T47D (cell line): ENCODE results near the gene CDY2B.
"Not testable (repeated sequence)": the region's sequence is repeated elsewhere in the genome, so short reads cannot be mapped to it uniquely, and the experiment has no call there.

ENCODE experiments used
- DNase-seq, 2 experiments: peaks; one replicate each; pipeline versions ENCODE4 v3.0.0 to v3.0.0-alpha.2; 2011 to 2012; ENCODE audit warnings: low read depth in 1 of 2, low spot score in 1 of 2
- in situ Hi-C: cut with HindIII; loops from 2 replicates; pipeline ENCODE4 v1.10.0; 2016; ENCODE audit warnings: low sequenced_read_pairs, low pct_unique_long_range_greater_than_20kb

Gene CDY2B

GRCh38 chrY:17880120-17880519 is at the start of gene CDY2B:
Gene CDY2B, minus strand, starts transcription at chrY:17880220. Its CDS starts 328 bp downstream, at chrY:17879892.
- DNase-seq, in situ Hi-C loops: not testable (repeated sequence)

GRCh38 chrY:17908009-17908408 is 28.0 kb upstream of the CDY2B start:
- DNase-seq, in situ Hi-C loops: not testable (repeated sequence)

GRCh38 chrY:17907351-17907750 is 27.3 kb upstream of the CDY2B start:
- in situ Hi-C loops, DNase-seq: not testable (repeated sequence)

GRCh38 chrY:17881697-17882096 is 1.7 kb upstream of the CDY2B start:
- DNase-seq, in situ Hi-C loops: not testable (repeated sequence)

GRCh38 chrY:17876767-17877166 is 3.3 kb downstream of the CDY2B start:
- in situ Hi-C loops, DNase-seq: not testable (repeated sequence)

GRCh38 chrY:17875401-17875800 is 4.6 kb downstream of the CDY2B start:
- in situ Hi-C loops, DNase-seq: not testable (repeated sequence)

- DNase-seq, in situ Hi-C loops: not testable (repeated sequence)
Observed at GRCh38 chrY:17871194-17871903, 8.7 kb downstream of the CDY2B start.

GRCh38 chrY:17870737-17871136 is 9.3 kb downstream of the CDY2B start:
- DNase-seq, in situ Hi-C loops: not testable (repeated sequence)

- DNase-seq, in situ Hi-C loops: not testable (repeated sequence)
Observed at GRCh38 chrY:17867850-17868249, 12.2 kb downstream of the CDY2B start.

GRCh38 chrY:17860634-17861033 is 19.4 kb downstream of the CDY2B start:
- in situ Hi-C loops: not testable (repeated sequence)

GRCh38 chrY:17856963-17857848 is 22.8 kb downstream of the CDY2B start:
- DNase-seq, in situ Hi-C loops: not testable (repeated sequence)

More at GRCh38 chrY:17860634-17861033, 19.4 kb downstream of the CDY2B start:
- not testable (repeated sequence) for DNase-seq

- DNase-seq, in situ Hi-C loops: not testable (repeated sequence)
Observed at GRCh38 chrY:17856508-17856907, 23.5 kb downstream of the CDY2B start.

- DNase-seq, in situ Hi-C loops: not testable (repeated sequence)
Observed at GRCh38 chrY:17849131-17849530, 30.9 kb downstream of the CDY2B start.

- DNase-seq, in situ Hi-C loops: not testable (repeated sequence)
Observed at GRCh38 chrY:17832149-17832548, 47.9 kb downstream of the CDY2B start.
